GM12878 (cell line): ENCODE results near the gene GALNTL6. TPM values are rescaled to one million over a fixed set of nuclear protein-coding genes. Genes with fewer than 3 reads are reported as not detected.

Source experiments
- CBX5 ChIP-seq: sonication (generic); IDR thresholded peaks from 2 replicates; pipeline ENCODE4 v1.6.1; 2016; ENCODE audit warnings: low read depth, moderate library complexity, mild to moderate bottlenecking, inconsistent platforms
- JUNB ChIP-seq: IDR thresholded peaks from 2 replicates; pipeline ENCODE4 v1.6.1; 2016; ENCODE audit warnings: antibody characterized with exemption, mild to moderate bottlenecking
- MTA3 ChIP-seq: IDR thresholded peaks from 2 replicates; pipeline ENCODE4 v1.6.1; 2012; ENCODE audit warnings: low read length, inconsistent platforms, borderline replicate concordance
- MXI1 ChIP-seq: fragments of 150-350 bp; IDR thresholded peaks from 2 replicates; pipeline ENCODE4 v1.6.1; 2011; ENCODE audit warnings: low read depth, mild to moderate bottlenecking, inconsistent platforms, low read length, improper control_type of control experiment
- NR2C2 ChIP-seq: IDR thresholded peaks from 2 replicates; pipeline ENCODE4 v1.6.1; 2011; ENCODE audit warnings: borderline replicate concordance, low read depth; ENCODE audit not compliant: control insufficient read depth, insufficient read length
- NR2F1 ChIP-seq: fragments of 450-650 bp; conservative IDR thresholded peaks from 2 replicates; pipeline ENCODE4 v1.6.1; 2017; ENCODE audit warnings: mild to moderate bottlenecking
- RAD21 ChIP-seq: IDR thresholded peaks from 2 replicates; pipeline ENCODE4 v1.6.1; 2011; ENCODE audit warnings: mild to moderate bottlenecking, low read depth, low read length, moderate library complexity; ENCODE audit not compliant: insufficient read depth
- RFX5 ChIP-seq: IDR thresholded peaks from 2 replicates; pipeline ENCODE4 v1.6.1; 2011; ENCODE audit warnings: low read depth, low read length, improper control_type of control experiment
- SMAD1 ChIP-seq: fragments of 450-650 bp; IDR thresholded peaks from 2 replicates; pipeline ENCODE4 v1.6.1; 2018; ENCODE audit warnings: mild to moderate bottlenecking, low read depth; ENCODE audit not compliant: partially characterized antibody
- SMC3 ChIP-seq: IDR thresholded peaks from 2 replicates; pipeline ENCODE4 v1.6.1; 2011; ENCODE audit warnings: low read length, improper control_type of control experiment, borderline replicate concordance
- SPI1 ChIP-seq: IDR thresholded peaks from 2 replicates; pipeline ENCODE4 v1.6.1; 2011; ENCODE audit warnings: low read depth, mild to moderate bottlenecking, low read length, moderate library complexity, borderline replicate concordance; ENCODE audit not compliant: insufficient read depth
- polyA plus RNA-seq, 11 experiments: library from polyadenylated mRNA; depleted of rRNA in 4 of 11; unstranded in 6 of 11; stranded (reverse) in 5 of 11; fragments of >200 nt; fragmentation: Nextera tagmentation in 4 of 11; fragmentation: Illumina TruSeq in 1 of 11; extraction: Ambion mirVana in 4 of 11; extraction: Trizol in 1 of 11; gene quantifications; 1 replicate in 1 of 11; 2 replicates in 10 of 11; pipeline versions ENCODE4 v1.2.1 to v1.2.3, GENCODE V29; 2011 to 2016; ENCODE audit warnings: inconsistent platforms in 2 of 11, missing spikeins in 2 of 11, low read depth in 1 of 11
- total RNA-seq, 4 experiments: library from RNA; depleted of rRNA in 3 of 4; stranded (reverse); fragments of >200 nt in 3 of 4; fragmentation: Illumina TruSeq in 1 of 4; extraction: Trizol in 1 of 4; gene quantifications; 2 replicates each; pipeline versions ENCODE4 v1.2.1 to v1.2.3, GENCODE V29; 2013 to 2021
- TF ChIP-seq, protein P1 (sequence below): fragments of 150-350 bp; IDR thresholded peaks from 2 replicates; pipeline ENCODE4 v1.6.1; 2016; ENCODE audit warnings: low read depth, low read length
- TF ChIP-seq, protein P2 (sequence below): fragments of 450-650 bp; formaldehyde crosslinking; IDR thresholded peaks from 2 replicates; pipeline ENCODE4 v1.4.0; 2020; ENCODE audit warnings: mild to moderate bottlenecking, moderate library complexity
- TF ChIP-seq, protein P3 (sequence below): fragments of 450-650 bp; IDR thresholded peaks from 2 replicates; pipeline ENCODE4 v1.6.1; 2016; ENCODE audit warnings: mild to moderate bottlenecking, moderate library complexity, borderline replicate concordance
- TF ChIP-seq, protein P4 (sequence below): fragments of 450-650 bp; IDR thresholded peaks from 2 replicates; pipeline ENCODE4 v1.6.1; 2017; ENCODE audit warnings: mild to moderate bottlenecking, low read depth, inconsistent platforms; ENCODE audit not compliant: poor library complexity, severe bottlenecking

Gene GALNTL6
- total and polyA plus RNA-seq, 10 of the 15 experiments (the other 5 are each of a cell fraction or from before 2014, with no cell fraction given) = 0.01 to 0.29 TPM; not detected in 8

DNA sequence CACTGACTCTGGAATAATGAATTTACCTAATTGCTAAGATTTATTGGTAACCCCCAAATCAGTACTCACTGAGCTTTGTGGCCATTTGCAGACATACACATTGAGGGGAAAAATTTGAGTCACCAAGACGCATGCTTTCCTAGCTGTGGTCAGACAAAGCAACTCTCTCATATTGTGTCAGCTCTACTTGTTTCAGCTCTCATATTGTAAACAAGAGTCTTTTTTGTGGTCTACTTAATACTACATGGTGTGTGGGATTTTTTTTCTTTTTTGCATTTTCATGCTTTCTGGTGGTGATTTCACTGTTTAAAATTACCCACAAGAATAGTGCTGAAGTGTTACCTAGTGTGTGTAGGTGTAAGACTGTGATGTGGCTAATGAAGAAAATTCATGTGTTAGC is 927.2 kb downstream of the GALNTL6 start (continued):
- TF ChIP-seq, protein P1, sequence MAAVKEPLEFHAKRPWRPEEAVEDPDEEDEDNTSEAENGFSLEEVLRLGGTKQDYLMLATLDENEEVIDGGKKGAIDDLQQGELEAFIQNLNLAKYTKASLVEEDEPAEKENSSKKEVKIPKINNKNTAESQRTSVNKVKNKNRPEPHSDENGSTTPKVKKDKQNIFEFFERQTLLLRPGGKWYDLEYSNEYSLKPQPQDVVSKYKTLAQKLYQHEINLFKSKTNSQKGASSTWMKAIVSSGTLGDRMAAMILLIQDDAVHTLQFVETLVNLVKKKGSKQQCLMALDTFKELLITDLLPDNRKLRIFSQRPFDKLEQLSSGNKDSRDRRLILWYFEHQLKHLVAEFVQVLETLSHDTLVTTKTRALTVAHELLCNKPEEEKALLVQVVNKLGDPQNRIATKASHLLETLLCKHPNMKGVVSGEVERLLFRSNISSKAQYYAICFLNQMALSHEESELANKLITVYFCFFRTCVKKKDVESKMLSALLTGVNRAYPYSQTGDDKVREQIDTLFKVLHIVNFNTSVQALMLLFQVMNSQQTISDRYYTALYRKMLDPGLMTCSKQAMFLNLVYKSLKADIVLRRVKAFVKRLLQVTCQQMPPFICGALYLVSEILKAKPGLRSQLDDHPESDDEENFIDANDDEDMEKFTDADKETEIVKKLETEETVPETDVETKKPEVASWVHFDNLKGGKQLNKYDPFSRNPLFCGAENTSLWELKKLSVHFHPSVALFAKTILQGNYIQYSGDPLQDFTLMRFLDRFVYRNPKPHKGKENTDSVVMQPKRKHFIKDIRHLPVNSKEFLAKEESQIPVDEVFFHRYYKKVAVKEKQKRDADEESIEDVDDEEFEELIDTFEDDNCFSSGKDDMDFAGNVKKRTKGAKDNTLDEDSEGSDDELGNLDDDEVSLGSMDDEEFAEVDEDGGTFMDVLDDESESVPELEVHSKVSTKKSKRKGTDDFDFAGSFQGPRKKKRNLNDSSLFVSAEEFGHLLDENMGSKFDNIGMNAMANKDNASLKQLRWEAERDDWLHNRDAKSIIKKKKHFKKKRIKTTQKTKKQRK = no peak
- TF ChIP-seq, protein P2, sequence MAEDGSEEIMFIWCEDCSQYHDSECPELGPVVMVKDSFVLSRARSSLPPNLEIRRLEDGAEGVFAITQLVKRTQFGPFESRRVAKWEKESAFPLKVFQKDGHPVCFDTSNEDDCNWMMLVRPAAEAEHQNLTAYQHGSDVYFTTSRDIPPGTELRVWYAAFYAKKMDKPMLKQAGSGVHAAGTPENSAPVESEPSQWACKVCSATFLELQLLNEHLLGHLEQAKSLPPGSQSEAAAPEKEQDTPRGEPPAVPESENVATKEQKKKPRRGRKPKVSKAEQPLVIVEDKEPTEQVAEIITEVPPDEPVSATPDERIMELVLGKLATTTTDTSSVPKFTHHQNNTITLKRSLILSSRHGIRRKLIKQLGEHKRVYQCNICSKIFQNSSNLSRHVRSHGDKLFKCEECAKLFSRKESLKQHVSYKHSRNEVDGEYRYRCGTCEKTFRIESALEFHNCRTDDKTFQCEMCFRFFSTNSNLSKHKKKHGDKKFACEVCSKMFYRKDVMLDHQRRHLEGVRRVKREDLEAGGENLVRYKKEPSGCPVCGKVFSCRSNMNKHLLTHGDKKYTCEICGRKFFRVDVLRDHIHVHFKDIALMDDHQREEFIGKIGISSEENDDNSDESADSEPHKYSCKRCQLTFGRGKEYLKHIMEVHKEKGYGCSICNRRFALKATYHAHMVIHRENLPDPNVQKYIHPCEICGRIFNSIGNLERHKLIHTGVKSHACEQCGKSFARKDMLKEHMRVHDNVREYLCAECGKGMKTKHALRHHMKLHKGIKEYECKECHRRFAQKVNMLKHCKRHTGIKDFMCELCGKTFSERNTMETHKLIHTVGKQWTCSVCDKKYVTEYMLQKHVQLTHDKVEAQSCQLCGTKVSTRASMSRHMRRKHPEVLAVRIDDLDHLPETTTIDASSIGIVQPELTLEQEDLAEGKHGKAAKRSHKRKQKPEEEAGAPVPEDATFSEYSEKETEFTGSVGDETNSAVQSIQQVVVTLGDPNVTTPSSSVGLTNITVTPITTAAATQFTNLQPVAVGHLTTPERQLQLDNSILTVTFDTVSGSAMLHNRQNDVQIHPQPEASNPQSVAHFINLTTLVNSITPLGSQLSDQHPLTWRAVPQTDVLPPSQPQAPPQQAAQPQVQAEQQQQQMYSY (CRISPR knock-in tag) = no peak
- TF ChIP-seq, protein P3, sequence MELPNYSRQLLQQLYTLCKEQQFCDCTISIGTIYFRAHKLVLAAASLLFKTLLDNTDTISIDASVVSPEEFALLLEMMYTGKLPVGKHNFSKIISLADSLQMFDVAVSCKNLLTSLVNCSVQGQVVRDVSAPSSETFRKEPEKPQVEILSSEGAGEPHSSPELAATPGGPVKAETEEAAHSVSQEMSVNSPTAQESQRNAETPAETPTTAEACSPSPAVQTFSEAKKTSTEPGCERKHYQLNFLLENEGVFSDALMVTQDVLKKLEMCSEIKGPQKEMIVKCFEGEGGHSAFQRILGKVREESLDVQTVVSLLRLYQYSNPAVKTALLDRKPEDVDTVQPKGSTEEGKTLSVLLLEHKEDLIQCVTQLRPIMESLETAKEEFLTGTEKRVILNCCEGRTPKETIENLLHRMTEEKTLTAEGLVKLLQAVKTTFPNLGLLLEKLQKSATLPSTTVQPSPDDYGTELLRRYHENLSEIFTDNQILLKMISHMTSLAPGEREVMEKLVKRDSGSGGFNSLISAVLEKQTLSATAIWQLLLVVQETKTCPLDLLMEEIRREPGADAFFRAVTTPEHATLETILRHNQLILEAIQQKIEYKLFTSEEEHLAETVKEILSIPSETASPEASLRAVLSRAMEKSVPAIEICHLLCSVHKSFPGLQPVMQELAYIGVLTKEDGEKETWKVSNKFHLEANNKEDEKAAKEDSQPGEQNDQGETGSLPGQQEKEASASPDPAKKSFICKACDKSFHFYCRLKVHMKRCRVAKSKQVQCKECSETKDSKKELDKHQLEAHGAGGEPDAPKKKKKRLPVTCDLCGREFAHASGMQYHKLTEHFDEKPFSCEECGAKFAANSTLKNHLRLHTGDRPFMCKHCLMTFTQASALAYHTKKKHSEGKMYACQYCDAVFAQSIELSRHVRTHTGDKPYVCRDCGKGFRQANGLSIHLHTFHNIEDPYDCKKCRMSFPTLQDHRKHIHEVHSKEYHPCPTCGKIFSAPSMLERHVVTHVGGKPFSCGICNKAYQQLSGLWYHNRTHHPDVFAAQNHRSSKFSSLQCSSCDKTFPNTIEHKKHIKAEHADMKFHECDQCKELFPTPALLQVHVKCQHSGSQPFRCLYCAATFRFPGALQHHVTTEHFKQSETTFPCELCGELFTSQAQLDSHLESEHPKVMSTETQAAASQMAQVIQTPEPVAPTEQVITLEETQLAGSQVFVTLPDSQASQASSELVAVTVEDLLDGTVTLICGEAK = no peak
- TF ChIP-seq, protein P4, sequence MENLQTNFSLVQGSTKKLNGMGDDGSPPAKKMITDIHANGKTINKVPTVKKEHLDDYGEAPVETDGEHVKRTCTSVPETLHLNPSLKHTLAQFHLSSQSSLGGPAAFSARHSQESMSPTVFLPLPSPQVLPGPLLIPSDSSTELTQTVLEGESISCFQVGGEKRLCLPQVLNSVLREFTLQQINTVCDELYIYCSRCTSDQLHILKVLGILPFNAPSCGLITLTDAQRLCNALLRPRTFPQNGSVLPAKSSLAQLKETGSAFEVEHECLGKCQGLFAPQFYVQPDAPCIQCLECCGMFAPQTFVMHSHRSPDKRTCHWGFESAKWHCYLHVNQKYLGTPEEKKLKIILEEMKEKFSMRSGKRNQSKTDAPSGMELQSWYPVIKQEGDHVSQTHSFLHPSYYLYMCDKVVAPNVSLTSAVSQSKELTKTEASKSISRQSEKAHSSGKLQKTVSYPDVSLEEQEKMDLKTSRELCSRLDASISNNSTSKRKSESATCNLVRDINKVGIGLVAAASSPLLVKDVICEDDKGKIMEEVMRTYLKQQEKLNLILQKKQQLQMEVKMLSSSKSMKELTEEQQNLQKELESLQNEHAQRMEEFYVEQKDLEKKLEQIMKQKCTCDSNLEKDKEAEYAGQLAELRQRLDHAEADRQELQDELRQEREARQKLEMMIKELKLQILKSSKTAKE = peak; percentile 47
- TF ChIP-seq MXI1 (no peak), CBX5 (no peak), SMAD1 (no peak), NR2C2 (no peak), NR2F1 (no peak), RAD21 (no peak), SMC3 (no peak), SPI1 (no peak), JUNB (peak; percentile 80), MTA3 (0 out of 2 replicates have a peak, but pooled peaks have one; percentile 31), RFX5 (no peak)
